ENCODE measurements around the gene RIOX2. TPM values are rescaled to one million over a fixed set of nuclear protein-coding genes. Genes with fewer than 3 reads are reported as not detected.

Gene RIOX2
- total RNA-seq: 26.1 and 29.1 TPM in 2 replicates

GRCh38 chr3:97971679-97972567 is at the start of gene RIOX2:
Gene RIOX2 (minus strand): TSS chr3:97972431. CDS start chr3:97967593, 4,838 bp downstream.

Other genes starting within 250 kb of the RIOX2 start
- gene ARL6, start 207.7 kb downstream of the RIOX2 start, total RNA-seq: 5.9 and 7.7 TPM in 2 replicates
- 21.9 and 28.1 TPM in 2 replicates for gene CRYBG3, start 150.4 kb downstream of the RIOX2 start, total RNA-seq
- not detected in 2 replicates for gene GABRR3, start 62.9 kb upstream of the RIOX2 start, total RNA-seq
- not detected in 2 replicates for gene OR5AC2, start 114.7 kb upstream of the RIOX2 start, total RNA-seq
- not detected in 2 replicates for gene OR5H1, start 158.3 kb upstream of the RIOX2 start, total RNA-seq
- gene OR5H14, start 175.0 kb upstream of the RIOX2 start, total RNA-seq: not detected in 2 replicates
- gene OR5H15, start 194.3 kb upstream of the RIOX2 start, total RNA-seq: not detected in 2 replicates